HL-60 (cell line): ENCODE results near the gene TRIM40.

ENCODE experiments used
- CTCF ChIP-seq: IDR thresholded peaks from one replicate; pipeline ENCODE4 v1.5.1; 2011; ENCODE audit warnings: low read length, control low read depth, inconsistent platforms; ENCODE audit not compliant: insufficient read depth
- POLR2AphosphoS5 ChIP-seq: IDR thresholded peaks from 2 replicates; pipeline ENCODE4 v1.6.1; 2012; ENCODE audit warnings: low read depth

- TF ChIP-seq CTCF (no peak), POLR2AphosphoS5 (no peak)
Measured at GRCh38 chr6:30152910-30153610, 17.1 kb downstream of the TRIM40 start.
